NCI-H2196 (cell line): Measurements from ENCODE around the gene EVA1A.

Experiments
- DNase-seq: peaks from one replicate; lab custom pipeline; 2025; ENCODE audit not compliant: unreplicated experiment; lab: John Stamatoyannopoulos, UW

EVA1A gene

GRCh38 chr2:75519843-75520242, 40.9 kb downstream of the EVA1A start:
- no peak for DNase-seq

GRCh38 chr2:75518638-75519465, 41.9 kb downstream of the EVA1A start:
- no peak for DNase-seq

- no peak for DNase-seq
Measured at GRCh38 chr2:75517547-75518230, 43.0 kb downstream of the EVA1A start.

- DNase-seq = peak; percentile 36
Measured at GRCh38 chr2:75516378-75517360, 44.1 kb downstream of the EVA1A start.

- no peak for DNase-seq
Measured at GRCh38 chr2:75515584-75516368, 45.0 kb downstream of the EVA1A start.

GRCh38 chr2:75513616-75514170, 47.0 kb downstream of the EVA1A start:
- DNase-seq = no peak

GRCh38 chr2:75512455-75513212, 48.1 kb downstream of the EVA1A start:
- no peak for DNase-seq

- no peak for DNase-seq
Measured at GRCh38 chr2:75506101-75506697, 54.5 kb downstream of the EVA1A start.

GRCh38 chr2:75505012-75505411, 55.7 kb downstream of the EVA1A start:
- no peak for DNase-seq

- peak; percentile 1 for DNase-seq
Measured at GRCh38 chr2:75503048-75503607, 57.6 kb downstream of the EVA1A start.

- DNase-seq = no peak
Measured at GRCh38 chr2:75500633-75501032, 60.1 kb downstream of the EVA1A start.

GRCh38 chr2:75499534-75499933, 61.2 kb downstream of the EVA1A start:
- no peak for DNase-seq

- no peak for DNase-seq
Measured at GRCh38 chr2:75498907-75499306, 61.8 kb downstream of the EVA1A start.

GRCh38 chr2:75497256-75497655, 63.5 kb downstream of the EVA1A start:
- DNase-seq = no peak

- DNase-seq = peak; percentile 11
Measured at GRCh38 chr2:75495862-75496261, 64.9 kb downstream of the EVA1A start.

- DNase-seq = no peak
Measured at GRCh38 chr2:75494137-75494769, 66.5 kb downstream of the EVA1A start.

GRCh38 chr2:75493230-75493629, 67.5 kb downstream of the EVA1A start:
- DNase-seq = no peak

- no peak for DNase-seq
Measured at GRCh38 chr2:75491129-75491753, 69.5 kb downstream of the EVA1A start.
